GM19372 (cell line): ENCODE results near the gene SNTB2.
A peak's percentile ranks its signal among the peaks of the same experiment; 100 is the strongest.

Experiments used
- ATAC-seq: cut with Tn5 transposase; IDR thresholded peaks from one replicate; pipeline ENCODE4 v1.9.1; 2021; ENCODE audit warnings: mild to moderate bottlenecking, low read depth, moderate library complexity; ENCODE audit not compliant: unreplicated experiment

SNTB2 gene

DNA sequence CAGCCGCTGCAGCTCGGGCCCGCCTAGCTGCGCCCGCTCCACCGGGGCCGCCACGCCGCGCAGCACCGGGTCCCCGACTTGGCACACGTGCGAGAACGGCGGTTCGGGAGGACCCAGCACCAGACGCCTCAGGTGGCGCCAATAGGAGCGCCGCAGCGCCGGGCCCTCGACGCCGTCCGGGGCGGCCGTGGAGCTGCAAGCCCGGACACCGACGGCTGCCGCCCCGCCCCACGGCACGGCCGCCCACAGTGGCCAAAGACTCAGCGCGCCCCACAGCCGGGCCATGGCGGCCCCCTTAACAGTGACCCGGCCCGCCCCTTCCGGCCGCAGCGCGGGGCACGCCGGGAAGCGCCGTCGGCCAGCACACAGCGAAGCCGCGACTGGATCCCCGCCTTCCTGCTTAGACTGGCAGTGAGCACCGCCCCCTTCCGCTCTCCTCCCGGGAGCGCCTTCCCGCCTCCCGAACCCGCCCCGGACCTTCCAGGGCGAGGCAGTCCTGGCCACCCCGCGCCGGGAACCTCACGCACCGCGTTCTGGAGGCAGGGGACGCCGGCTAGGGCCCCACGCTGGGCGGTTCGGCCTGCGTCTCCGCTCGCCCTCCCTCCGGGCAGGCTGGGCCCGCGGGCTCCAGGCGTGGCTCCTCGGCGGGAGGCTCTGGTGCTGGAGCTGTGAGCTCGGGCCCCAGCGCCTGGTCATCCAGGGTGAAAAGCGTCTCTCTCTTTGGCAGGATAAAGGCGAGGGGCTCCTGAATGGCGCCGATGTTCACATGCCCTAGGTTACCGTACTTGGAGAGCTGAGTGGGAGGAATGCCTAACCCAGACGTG is 143.5 kb downstream of the SNTB2 start, which contains the start of gene PDF:
Gene PDF (minus strand): TSS at position 303 of the 824 bp plus-strand sequence. CDS start 18 bp downstream, at position 285.
- peak; percentile 90 for ATAC-seq

DNA sequence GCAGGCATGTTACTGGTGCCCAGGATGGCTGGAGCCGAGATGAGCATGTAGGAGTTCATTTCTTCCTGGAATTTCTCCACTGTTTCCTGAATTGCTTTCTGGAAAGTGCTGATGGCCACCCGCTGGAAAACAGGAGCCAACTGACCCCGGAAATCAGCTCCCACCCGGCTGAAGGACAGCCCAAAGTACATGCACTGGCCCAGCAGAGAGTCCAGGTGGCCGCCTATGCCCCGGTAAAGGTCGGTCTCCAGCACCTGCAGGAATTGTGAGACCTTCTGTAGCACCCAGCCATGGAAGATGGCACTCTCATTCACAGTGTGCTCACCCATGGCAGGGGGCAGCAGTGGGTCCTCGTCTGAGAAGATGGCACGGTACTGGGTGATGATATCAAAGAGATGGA is 147.7 kb downstream of the SNTB2 start:
- ATAC-seq = no peak

DNA sequence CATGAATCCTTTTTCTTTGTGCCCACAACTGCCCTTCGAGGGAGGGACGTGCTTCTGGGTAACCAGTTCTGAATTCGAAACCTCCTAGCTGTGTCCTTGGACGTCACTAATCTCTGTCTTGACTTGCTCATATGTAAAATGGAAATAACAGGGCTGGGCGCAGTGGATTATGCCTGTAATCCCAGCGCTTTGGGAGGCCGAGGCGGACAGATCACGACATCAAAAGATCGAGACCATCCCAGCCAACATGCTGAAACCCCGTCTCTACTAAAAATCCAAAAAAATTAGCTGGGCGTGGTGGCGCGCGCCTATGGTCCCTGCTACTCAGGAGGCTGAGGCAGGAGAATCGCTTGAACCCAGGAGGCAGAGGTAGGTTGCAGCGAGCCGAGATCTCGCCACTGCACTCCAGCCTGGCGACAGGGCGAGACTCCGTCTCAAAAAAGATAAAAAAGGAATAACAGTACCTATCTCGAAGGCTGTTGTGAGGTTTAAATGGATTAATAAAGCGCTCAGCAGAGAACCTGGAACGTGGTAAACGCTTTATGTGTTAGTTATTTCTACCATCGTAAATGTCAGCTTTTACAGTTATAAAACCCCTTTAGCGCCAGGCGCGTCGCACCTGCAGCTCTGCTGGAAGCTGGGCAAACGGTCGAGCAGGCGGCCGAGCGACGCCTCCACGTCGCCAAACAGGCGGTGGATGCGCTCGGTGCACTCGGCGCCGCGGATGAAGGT is 151.8 kb downstream of the SNTB2 start:
- ATAC-seq = no peak

DNA sequence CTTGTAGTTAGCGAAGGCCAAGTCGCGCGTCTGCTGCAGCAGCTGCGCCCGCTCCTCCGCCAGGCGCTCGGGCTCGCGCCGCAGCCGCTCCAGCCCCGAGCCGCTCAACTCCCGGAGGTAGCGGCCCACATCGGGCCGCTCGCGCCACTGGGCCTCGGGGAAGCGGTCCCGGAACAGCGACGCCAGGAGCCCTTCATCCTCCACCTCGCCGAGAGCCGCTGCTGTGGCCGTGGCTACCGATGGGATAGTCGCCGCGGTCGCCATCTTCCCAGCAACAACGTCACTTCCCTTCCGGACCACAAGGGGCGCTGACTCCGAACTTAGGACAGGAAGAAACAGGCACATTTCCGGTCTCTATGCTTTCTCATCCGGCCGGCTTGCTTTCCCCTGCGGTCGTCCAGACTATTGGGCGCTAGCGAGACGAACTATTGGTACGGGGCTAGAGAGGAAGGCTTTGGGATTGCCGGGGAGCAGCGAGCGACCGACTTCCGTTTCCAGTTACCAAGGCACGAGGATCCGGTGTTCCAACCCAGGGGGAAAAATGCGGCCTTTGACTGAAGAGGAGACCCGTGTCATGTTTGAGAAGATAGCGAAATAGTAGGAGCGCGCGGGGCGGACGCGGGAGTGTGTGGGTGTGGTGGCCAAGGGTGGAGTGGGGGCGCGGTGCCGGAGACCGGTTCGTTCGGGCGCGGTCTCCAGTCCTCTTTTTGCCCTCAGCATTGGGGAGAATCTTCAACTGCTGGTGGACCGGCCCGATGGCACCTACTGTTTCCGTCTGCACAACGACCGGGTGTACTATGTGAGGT is 152.5 kb downstream of the SNTB2 start, which contains the start of the genes COG8 and NIP7:
Gene COG8 (minus strand): TSS at position 276 of the 806 bp plus-strand sequence. CDS start 12 bp downstream, at position 264.
Gene NIP7 (plus strand): TSS at position 484 of the 806 bp plus-strand sequence. CDS start 58 bp downstream, at position 542.
- ATAC-seq = peak; percentile 87

DNA sequence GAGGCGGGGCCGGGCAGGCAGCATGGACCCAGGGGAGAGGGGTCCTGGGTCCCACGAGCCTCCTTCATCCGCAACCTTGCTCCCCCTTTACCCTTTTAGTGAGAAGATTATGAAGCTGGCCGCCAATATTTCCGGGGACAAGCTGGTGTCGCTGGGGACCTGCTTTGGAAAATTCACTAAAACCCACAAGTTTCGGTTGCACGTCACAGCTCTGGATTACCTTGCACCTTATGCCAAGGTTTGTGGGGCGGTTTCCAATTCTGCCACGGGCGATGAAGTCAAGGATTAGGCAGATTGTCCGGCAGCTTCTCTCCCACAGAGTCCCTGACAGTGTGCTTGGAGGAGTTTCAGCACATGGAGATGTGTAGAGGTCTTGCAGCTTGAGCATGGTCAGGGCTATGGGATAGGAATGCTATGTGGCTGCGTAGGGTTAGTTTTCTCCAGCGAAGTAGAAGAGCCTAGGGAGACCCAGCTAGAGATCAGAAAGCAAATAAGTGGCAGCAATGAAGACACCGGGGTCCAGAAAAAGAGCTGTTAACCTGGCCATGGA is 153.2 kb downstream of the SNTB2 start:
- no peak for ATAC-seq

DNA sequence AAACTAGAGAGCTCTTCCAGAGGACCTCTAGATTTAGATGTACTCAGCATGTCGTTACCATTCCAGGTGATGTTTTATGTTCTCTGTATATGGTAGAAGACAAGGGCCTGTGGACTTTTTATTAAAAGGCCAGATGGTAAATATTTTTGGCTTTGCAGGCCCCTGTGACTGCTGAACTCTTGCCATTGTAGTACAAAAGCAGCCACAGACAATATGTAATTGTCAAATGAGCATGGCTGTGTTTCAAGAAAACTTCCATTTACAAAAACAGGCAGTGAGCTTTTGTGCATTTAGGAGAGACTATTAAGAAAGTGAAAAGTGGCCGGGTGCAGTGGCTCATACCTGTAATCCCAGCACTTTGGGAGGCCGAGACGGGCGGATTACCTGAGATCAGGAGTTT is 157.2 kb downstream of the SNTB2 start:
- ATAC-seq = no peak

DNA sequence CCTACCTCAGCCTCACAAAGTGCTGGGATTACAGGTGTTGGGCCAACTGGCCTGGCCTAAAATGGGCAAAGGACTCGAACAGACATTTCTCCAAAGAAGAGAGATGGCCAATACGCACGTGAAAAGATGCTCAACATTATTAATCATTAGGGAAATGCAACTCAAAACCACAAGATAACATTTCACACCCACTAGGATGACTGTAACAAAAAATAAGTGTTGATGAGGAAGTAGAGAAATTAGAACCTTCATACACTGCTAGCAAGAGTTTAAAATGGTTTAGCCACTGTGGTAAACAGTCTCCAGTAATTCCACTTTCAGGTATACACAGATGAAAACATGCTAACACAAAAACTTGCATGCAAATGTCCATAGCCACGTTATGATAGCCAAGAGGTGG is 159.0 kb downstream of the SNTB2 start:
- no peak for ATAC-seq

DNA sequence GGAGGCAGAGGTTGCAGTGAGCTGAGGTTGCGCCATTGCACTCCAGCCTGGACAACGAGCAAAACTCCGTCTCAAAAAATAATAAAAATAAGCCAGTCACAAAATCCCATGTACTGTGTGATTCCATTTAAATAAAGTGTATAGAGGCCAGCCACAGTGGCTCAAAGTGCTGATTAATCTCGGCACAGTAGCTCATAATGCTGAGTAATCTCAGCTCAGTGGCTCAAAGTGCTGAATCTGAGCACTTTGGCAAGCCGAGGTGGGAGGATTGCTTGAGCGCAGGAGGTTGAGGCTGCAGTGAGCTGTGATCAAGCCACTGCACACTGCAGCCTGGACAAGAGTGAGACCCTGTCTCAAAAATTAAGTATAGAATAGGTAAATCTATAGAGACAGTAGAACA is 159.7 kb downstream of the SNTB2 start:
- no peak for ATAC-seq

DNA sequence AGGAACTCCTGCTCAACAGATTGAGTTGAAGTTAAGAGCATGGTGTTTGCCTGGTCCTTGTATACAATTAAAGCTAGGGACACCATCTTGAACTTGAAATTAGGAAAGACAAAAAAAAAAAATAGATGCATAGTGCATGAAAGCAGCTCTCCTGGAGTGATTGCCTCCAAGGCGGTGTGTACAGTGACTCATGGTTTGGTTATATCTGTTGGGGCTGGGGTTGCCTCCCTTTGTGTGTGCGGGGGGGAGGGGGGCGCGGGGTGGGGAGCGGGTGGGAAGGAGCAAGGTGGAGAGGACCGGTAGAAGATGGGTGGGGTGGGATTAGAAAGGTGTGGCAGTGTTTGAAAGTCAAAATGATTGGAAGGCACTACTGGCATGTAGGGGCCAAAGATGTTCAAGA is 161.3 kb downstream of the SNTB2 start:
- ATAC-seq = no peak

DNA sequence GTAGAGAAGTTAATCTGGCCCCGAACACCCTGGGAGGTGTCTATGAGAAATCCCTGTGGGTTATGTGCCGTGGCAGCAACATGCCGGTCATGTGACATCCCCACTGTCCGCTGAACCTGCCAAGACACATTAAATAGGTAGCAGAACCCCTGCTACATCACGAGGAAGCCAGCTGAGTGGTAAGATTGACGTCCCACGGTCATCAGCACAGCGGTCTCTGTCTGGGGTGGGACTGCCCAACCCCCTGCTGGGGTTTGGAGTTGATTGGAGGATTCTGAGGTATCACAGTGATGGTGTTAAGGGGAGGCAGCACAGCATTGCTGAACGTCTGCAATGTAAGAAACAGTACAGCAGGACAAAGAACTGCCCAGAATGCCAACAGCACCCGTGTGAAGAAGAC is 162.6 kb downstream of the SNTB2 start:
- no peak for ATAC-seq

DNA sequence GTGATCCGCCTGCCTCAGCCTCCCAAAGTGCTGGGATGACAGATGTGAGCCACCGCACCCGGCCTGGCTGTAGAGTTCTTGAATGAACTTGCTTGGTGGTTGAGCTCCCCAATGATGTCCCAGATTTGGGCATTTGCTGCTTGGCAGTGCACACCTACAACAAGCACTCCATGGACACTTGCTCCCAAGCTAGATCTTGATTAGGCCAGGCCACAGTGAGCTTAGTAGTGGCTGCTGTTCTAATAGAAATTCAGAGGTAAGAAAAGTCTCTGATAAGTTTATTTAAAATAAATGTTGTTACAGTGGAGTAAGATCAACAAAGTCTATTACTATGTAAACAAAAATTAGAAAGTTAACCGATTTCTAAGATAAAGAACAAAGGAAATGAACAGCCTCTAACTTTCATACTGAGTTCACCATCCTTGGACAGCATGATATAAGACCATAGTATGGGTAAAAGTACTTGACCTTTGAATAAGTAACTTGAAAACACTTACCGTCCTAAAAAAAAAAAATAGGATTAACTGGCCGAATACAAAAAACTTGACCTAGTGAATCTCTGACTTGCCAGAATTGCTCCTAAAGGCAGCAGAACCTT is 163.7 kb downstream of the SNTB2 start:
- no peak for ATAC-seq

DNA sequence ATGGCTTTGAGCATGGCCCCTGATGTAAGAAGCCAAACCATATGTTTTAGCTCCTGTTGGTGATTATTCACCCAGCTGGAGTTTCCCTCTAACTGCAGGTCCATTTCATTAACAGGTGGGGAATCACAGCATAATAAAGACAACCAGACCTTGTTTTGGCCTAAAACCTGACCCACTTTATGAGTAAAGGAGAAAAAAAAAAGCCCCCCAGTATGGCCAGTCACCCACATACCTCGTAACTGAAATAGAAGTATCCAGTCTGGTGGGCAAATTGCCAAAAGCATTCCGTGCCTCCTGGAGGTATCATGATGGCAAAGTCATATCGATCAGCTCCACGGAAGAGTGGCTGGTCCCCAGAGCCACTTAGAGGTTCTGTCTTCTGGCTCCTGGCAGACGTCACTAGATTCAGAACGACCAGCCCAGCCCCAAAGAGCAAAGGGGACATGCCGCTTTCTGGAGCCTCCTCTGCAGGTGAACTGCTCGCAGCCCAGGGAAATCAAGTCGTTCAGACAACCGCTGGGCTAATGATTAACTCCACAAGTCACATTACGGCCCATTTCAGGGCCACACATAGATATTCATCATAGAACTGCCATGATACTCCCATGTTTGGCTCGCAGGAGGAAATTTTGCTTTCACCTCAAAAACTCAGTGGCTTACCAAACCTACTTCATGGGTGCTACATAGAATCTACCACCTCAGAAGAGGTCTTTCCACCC is 164.5 kb downstream of the SNTB2 start, which contains the start of gene TMED6:
Gene TMED6 (minus strand): TSS at position 478 of the 719 bp plus-strand sequence. CDS start 33 bp downstream, at position 445.
- no peak for ATAC-seq
